Small intestine (tissue), 7 donors: ENCODE results near the gene PPP1R13B. TPM values are rescaled to one million over a fixed set of nuclear protein-coding genes. Genes with fewer than 3 reads are reported as not detected.

Source experiments
- DNase-seq, 2 donors: peaks; one replicate each; pipeline versions ENCODE4 v3.0.0 to v3.0.0-alpha.2; 2013
- FAIRE-seq: peaks from 2 replicates; lab custom pipeline; 2012; peaks lifted over from hg19 to GRCh38; lab: Jason Lieb, UNC
- H3K27ac ChIP-seq, 3 donors: one replicate each; pipeline ENCODE4 v1.5.1; 2013; ENCODE audit warnings: low read length in 2 of 3, mild to moderate bottlenecking in 2 of 3, control low read depth in 1 of 3, inconsistent platforms in 1 of 3, low read depth in 1 of 3, moderate library complexity in 1 of 3
- H3K27me3 ChIP-seq, 3 donors: one replicate each; pipeline ENCODE4 v1.6.1; 2013; ENCODE audit warnings: low read length in 3 of 3, inconsistent platforms in 1 of 3; ENCODE audit not compliant: control insufficient read depth in 3 of 3, insufficient read depth in 3 of 3
- H3K36me3 ChIP-seq, 3 donors: one replicate each; pipeline ENCODE4 v1.6.1; 2013; ENCODE audit warnings: low read length in 3 of 3, inconsistent platforms in 1 of 3, low read depth in 1 of 3, mild to moderate bottlenecking in 1 of 3, moderate library complexity in 1 of 3; ENCODE audit not compliant: control insufficient read depth in 3 of 3, insufficient read depth in 2 of 3
- H3K4me1 ChIP-seq, 3 donors: one replicate each; pipeline ENCODE4 v1.6.1; 2013; ENCODE audit warnings: low read length in 2 of 3, inconsistent platforms in 1 of 3, low read depth in 1 of 3, mild to moderate bottlenecking in 1 of 3, moderate library complexity in 1 of 3; ENCODE audit not compliant: control insufficient read depth in 3 of 3, insufficient read depth in 2 of 3
- H3K4me3 ChIP-seq, 3 donors: one replicate each; pipeline ENCODE4 v1.5.1; 2013; ENCODE audit warnings: low read length in 3 of 3, control low read depth in 1 of 3, inconsistent platforms in 1 of 3, low read depth in 1 of 3, mild to moderate bottlenecking in 1 of 3, moderate library complexity in 1 of 3
- H3K9me3 ChIP-seq, 2 donors: one replicate each; pipeline ENCODE4 v1.6.1; 2013; ENCODE audit warnings: low read depth in 1 of 2, low read length in 1 of 2; ENCODE audit not compliant: control insufficient read depth in 2 of 2, insufficient read depth in 1 of 2
- WGBS, 3 donors: extraction: QIAGEN DNeasy Blood & Tissue Kit; methylation state at CpG; one replicate each; pipeline ENCODE4 v1.1.7; 2013; 5-methylcytosine and 5-hydroxymethylcytosine counted together
- polyA plus RNA-seq, 4 donors: library from polyadenylated mRNA; stranded (reverse) in 3 of 4; unstranded in 1 of 4; fragments of 200-250 nt in 3 of 4; fragments of 120-200 nt in 1 of 4; gene quantifications; one replicate each; pipeline versions ENCODE4 v1.2.1 to v1.2.3, GENCODE V29; 2013
- donor health status: healthy with polysubstance abuse.
- donor health status: control.
- donor health status: control.
- donor health status: Bipolar disorder and iron deficiency.
- donor health status: healthy.

Gene PPP1R13B
- polyA plus RNA-seq, 4 donors = 17.8 to 28.1 (median 23.3) TPM

GRCh38 chr14:103840014-103840413, 7.4 kb downstream of the PPP1R13B start:
- H3K27me3 ChIP-seq = no peaks in the 10 kb centered on the region
- H3K4me1 ChIP-seq = no peaks in the 10 kb centered on the region
- H3K36me3 ChIP-seq = peaks cover 0 to 13% (median 0%) of the 10 kb centered on the region in 3 donors
- no peaks in the 10 kb centered on the region for H3K9me3 ChIP-seq
- no peak for DNase-seq
- no peak overlapping the region for H3K4me3 ChIP-seq
- no peak for FAIRE-seq
- WGBS, 3 donors = 58 to 77% (median 71%) methylated on average over 2 of the region's 2 CpGs
- no peak overlapping the region for H3K27ac ChIP-seq

GRCh38 chr14:103839579-103839978, 7.8 kb downstream of the PPP1R13B start:
- no peak overlapping the region for H3K4me3 ChIP-seq
- no peaks in the 10 kb centered on the region for H3K27me3 ChIP-seq
- peaks cover 0 to 13% (median 0%) of the 10 kb centered on the region in 3 donors for H3K36me3 ChIP-seq
- no peaks in the 10 kb centered on the region for H3K9me3 ChIP-seq
- FAIRE-seq = no peak
- WGBS, 3 donors = 61 to 78% (median 69%) methylated on average over 1 of the region's 1 CpG
- no peak overlapping the region for H3K27ac ChIP-seq
- no peaks in the 10 kb centered on the region for H3K4me1 ChIP-seq
- no peak for DNase-seq

- Histone ChIP-seq H3K4me3 (no peak overlapping the region), H3K9me3 (no peaks in the 10 kb centered on the region), H3K36me3 (peaks cover 0 to 6% (median 0%) of the 10 kb centered on the region in 3 donors), H3K4me1 (no peaks in the 10 kb centered on the region), H3K27me3 (no peaks in the 10 kb centered on the region), H3K27ac (no peak overlapping the region)
- no peak for DNase-seq
- 30 to 49% (median 40%) methylated on average over 1 of the region's 1 CpG for WGBS, 3 donors
- FAIRE-seq = no peak
These were observed 9.3 kb downstream of the PPP1R13B start for GRCh38 chr14:103838117-103838516.

- Histone ChIP-seq H3K27me3 (no peaks in the 10 kb centered on the region), H3K4me1 (no peaks in the 10 kb centered on the region), H3K4me3 (no peak overlapping the region), H3K9me3 (no peaks in the 10 kb centered on the region), H3K27ac (no peak overlapping the region), H3K36me3 (peaks cover 0 to 3% (median 0%) of the 10 kb centered on the region in 3 donors)
- 67 to 80% (median 80%) methylated on average over 6 of the region's 6 CpGs for WGBS, 3 donors
- DNase-seq (no peak), FAIRE-seq (no peak)
These were observed 10.2 kb downstream of the PPP1R13B start for GRCh38 chr14:103836976-103837725.

GRCh38 chr14:103834956-103835355, 12.4 kb downstream of the PPP1R13B start:
- H3K27ac ChIP-seq = no peak overlapping the region
- H3K27me3 ChIP-seq = no peaks in the 10 kb centered on the region
- H3K9me3 ChIP-seq = no peaks in the 10 kb centered on the region
- H3K4me3 ChIP-seq = no peak overlapping the region
- no peak for DNase-seq
- no peak for FAIRE-seq
- H3K4me1 ChIP-seq = no peaks in the 10 kb centered on the region
- 94 to 96% (median 95%) methylated on average over 2 of the region's 2 CpGs for WGBS, 3 donors
- no peaks in the 10 kb centered on the region for H3K36me3 ChIP-seq

GRCh38 chr14:103833711-103834110, 13.7 kb downstream of the PPP1R13B start:
- no peak for FAIRE-seq
- no peaks in the 10 kb centered on the region for H3K36me3 ChIP-seq
- 91 to 92% (median 91%) methylated on average over 4 of the region's 4 CpGs for WGBS, 3 donors
- H3K4me1 ChIP-seq = no peaks in the 10 kb centered on the region
- no peaks in the 10 kb centered on the region for H3K27me3 ChIP-seq
- no peak overlapping the region for H3K4me3 ChIP-seq
- H3K9me3 ChIP-seq = no peaks in the 10 kb centered on the region
- DNase-seq = no peak
- H3K27ac ChIP-seq = no peak overlapping the region

- Histone ChIP-seq H3K36me3 (no peaks in the 10 kb centered on the region), H3K27ac (no peak overlapping the region), H3K27me3 (no peaks in the 10 kb centered on the region), H3K4me3 (no peak overlapping the region), H3K9me3 (no peaks in the 10 kb centered on the region), H3K4me1 (peaks cover 0 to 2% (median 0%) of the 10 kb centered on the region in 3 donors)
- WGBS, 3 donors = 69 to 71% (median 69%) methylated on average over 1 of the region's 1 CpG
- DNase-seq = no peak
- FAIRE-seq = no peak
These were observed 15.3 kb downstream of the PPP1R13B start for GRCh38 chr14:103832046-103832445.

GRCh38 chr14:103830511-103831270, 16.7 kb downstream of the PPP1R13B start:
- FAIRE-seq (no peak), DNase-seq (no peak)
- Histone ChIP-seq H3K9me3 (no peaks in the 10 kb centered on the region), H3K36me3 (no peaks in the 10 kb centered on the region), H3K4me1 (peaks cover 0 to 7% (median 1%) of the 10 kb centered on the region in 3 donors), H3K4me3 (no peak overlapping the region), H3K27ac (no peak overlapping the region), H3K27me3 (no peaks in the 10 kb centered on the region)
- WGBS, 3 donors = 81 to 91% (median 90%) methylated on average over 14 of the region's 14 CpGs
